ENCODE results near the gene IMMP2L.
A peak's percentile ranks its signal among the peaks of the same experiment; 100 is the strongest.

The IMMP2L gene

GRCh38 chr7:111029574-111030251, 532.6 kb downstream of the IMMP2L start:
- no peaks in the 10 kb centered on the region for H3K36me3 ChIP-seq (ENCODE audit: control insufficient read depth, insufficient read depth, low read length)
- DNase-seq (ENCODE audit: extremely low read depth, insufficient read length) = peak; percentile 43
- H3K4me3 ChIP-seq (replicated peaks; ENCODE audit: low read depth, low read length) = no peak overlapping the region
- no peaks in the 10 kb centered on the region for H3K27me3 ChIP-seq (replicated peaks; ENCODE audit: control insufficient read depth, insufficient read depth, low read length)
- TF ChIP-seq CTCF (IDR thresholded peaks at IDR 0.05; ENCODE audit: insufficient read depth, low read length, poor library complexity, severe bottlenecking) = no peak

- no peaks in the 10 kb centered on the region for H3K36me3 ChIP-seq (ENCODE audit: control insufficient read depth, insufficient read depth, low read length)
- no peak for DNase-seq (ENCODE audit: extremely low read depth, insufficient read length)
- H3K27me3 ChIP-seq (replicated peaks; ENCODE audit: control insufficient read depth, insufficient read depth, low read length) = no peaks in the 10 kb centered on the region
- TF ChIP-seq CTCF (IDR thresholded peaks at IDR 0.05; ENCODE audit: insufficient read depth, low read length, poor library complexity, severe bottlenecking) = no peak
- no peak overlapping the region for H3K4me3 ChIP-seq (replicated peaks; ENCODE audit: low read depth, low read length)
Measured at GRCh38 chr7:111029141-111029572, 533.1 kb downstream of the IMMP2L start.

- DNase-seq (ENCODE audit: extremely low read depth, insufficient read length) = no peak
- H3K36me3 ChIP-seq (ENCODE audit: control insufficient read depth, insufficient read depth, low read length) = no peaks in the 10 kb centered on the region
- no peak overlapping the region for H3K4me3 ChIP-seq (replicated peaks; ENCODE audit: low read depth, low read length)
- TF ChIP-seq CTCF (IDR thresholded peaks at IDR 0.05; ENCODE audit: insufficient read depth, low read length, poor library complexity, severe bottlenecking) = no peak
- H3K27me3 ChIP-seq (replicated peaks; ENCODE audit: control insufficient read depth, insufficient read depth, low read length) = no peaks in the 10 kb centered on the region
Measured at GRCh38 chr7:111027396-111027795, 534.9 kb downstream of the IMMP2L start.

GRCh38 chr7:111026806-111027205, 535.5 kb downstream of the IMMP2L start:
- DNase-seq (ENCODE audit: extremely low read depth, insufficient read length) = no peak
- Histone ChIP-seq H3K4me3 (replicated peaks; ENCODE audit: low read depth, low read length) (no peak overlapping the region), H3K36me3 (ENCODE audit: control insufficient read depth, insufficient read depth, low read length) (no peaks in the 10 kb centered on the region), H3K27me3 (replicated peaks; ENCODE audit: control insufficient read depth, insufficient read depth, low read length) (no peaks in the 10 kb centered on the region)
- TF ChIP-seq CTCF (IDR thresholded peaks at IDR 0.05; ENCODE audit: insufficient read depth, low read length, poor library complexity, severe bottlenecking) = no peak

GRCh38 chr7:111026343-111026742, 535.9 kb downstream of the IMMP2L start:
- Histone ChIP-seq H3K27me3 (replicated peaks; ENCODE audit: control insufficient read depth, insufficient read depth, low read length) (no peaks in the 10 kb centered on the region), H3K4me3 (replicated peaks; ENCODE audit: low read depth, low read length) (no peak overlapping the region), H3K36me3 (ENCODE audit: control insufficient read depth, insufficient read depth, low read length) (no peaks in the 10 kb centered on the region)
- no peak for DNase-seq (ENCODE audit: extremely low read depth, insufficient read length)
- no peak for TF ChIP-seq CTCF (IDR thresholded peaks at IDR 0.05; ENCODE audit: insufficient read depth, low read length, poor library complexity, severe bottlenecking)

- no peak for TF ChIP-seq CTCF (IDR thresholded peaks at IDR 0.05; ENCODE audit: insufficient read depth, low read length, poor library complexity, severe bottlenecking)
Measured at GRCh38 chr7:111025006-111025405, 537.3 kb downstream of the IMMP2L start.

More at GRCh38 chr7:111025006-111025405, 537.3 kb downstream of the IMMP2L start:
- no peak for DNase-seq (ENCODE audit: extremely low read depth, insufficient read length)
- Histone ChIP-seq H3K27me3 (replicated peaks; ENCODE audit: control insufficient read depth, insufficient read depth, low read length) (no peaks in the 10 kb centered on the region), H3K4me3 (replicated peaks; ENCODE audit: low read depth, low read length) (no peak overlapping the region), H3K36me3 (ENCODE audit: control insufficient read depth, insufficient read depth, low read length) (no peaks in the 10 kb centered on the region)

Measured in GM06990 (cell line).